Fibroblast of pulmonary artery (primary cell): Measurements from ENCODE around the gene LHFPL6.
"Not testable (repeated sequence)": the region's sequence is repeated elsewhere in the genome, so short reads cannot be mapped to it uniquely, and the experiment has no call there.

Experiments used
- DNase-seq: peaks from one replicate; pipeline ENCODE4 v3.0.0-alpha.2; 2010; ENCODE audit warnings: low read depth
- H3K4me3 ChIP-seq: replicated peaks from 2 replicates; pipeline ENCODE4 v1.5.1; 2011; ENCODE audit warnings: low read depth, mild to moderate bottlenecking, control low read depth, low read length, moderate library complexity
- TF ChIP-seq, protein P1 (sequence below): IDR thresholded peaks from 2 replicates; pipeline ENCODE4 v1.5.1; 2011; ENCODE audit warnings: mild to moderate bottlenecking, control low read depth, low read length, inconsistent platforms; ENCODE audit errors: missing control alignments

Gene LHFPL6

DNA sequence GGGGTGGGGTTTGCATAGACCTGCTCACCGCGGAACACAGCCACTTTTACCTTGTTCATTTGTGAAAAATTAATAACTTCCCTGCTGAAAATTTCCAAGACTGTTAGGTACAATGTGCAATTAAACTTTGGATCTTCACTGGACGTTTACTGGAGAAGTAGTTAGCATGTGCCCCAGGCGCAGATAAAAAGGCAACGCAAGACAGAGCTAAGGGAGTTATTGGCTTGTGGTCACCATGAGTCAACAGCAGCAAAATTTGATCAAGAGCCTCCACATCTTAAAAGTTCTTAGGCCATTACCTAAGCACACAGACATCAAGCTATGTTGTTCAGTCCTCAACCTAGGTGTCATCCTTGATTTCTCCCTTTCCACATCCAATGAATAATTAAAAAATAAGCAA is 257.0 kb downstream of the LHFPL6 start:
- TF ChIP-seq, protein P1, sequence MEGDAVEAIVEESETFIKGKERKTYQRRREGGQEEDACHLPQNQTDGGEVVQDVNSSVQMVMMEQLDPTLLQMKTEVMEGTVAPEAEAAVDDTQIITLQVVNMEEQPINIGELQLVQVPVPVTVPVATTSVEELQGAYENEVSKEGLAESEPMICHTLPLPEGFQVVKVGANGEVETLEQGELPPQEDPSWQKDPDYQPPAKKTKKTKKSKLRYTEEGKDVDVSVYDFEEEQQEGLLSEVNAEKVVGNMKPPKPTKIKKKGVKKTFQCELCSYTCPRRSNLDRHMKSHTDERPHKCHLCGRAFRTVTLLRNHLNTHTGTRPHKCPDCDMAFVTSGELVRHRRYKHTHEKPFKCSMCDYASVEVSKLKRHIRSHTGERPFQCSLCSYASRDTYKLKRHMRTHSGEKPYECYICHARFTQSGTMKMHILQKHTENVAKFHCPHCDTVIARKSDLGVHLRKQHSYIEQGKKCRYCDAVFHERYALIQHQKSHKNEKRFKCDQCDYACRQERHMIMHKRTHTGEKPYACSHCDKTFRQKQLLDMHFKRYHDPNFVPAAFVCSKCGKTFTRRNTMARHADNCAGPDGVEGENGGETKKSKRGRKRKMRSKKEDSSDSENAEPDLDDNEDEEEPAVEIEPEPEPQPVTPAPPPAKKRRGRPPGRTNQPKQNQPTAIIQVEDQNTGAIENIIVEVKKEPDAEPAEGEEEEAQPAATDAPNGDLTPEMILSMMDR = no peak
- H3K4me3 ChIP-seq = no peak overlapping the region
- DNase-seq = no peak

DNA sequence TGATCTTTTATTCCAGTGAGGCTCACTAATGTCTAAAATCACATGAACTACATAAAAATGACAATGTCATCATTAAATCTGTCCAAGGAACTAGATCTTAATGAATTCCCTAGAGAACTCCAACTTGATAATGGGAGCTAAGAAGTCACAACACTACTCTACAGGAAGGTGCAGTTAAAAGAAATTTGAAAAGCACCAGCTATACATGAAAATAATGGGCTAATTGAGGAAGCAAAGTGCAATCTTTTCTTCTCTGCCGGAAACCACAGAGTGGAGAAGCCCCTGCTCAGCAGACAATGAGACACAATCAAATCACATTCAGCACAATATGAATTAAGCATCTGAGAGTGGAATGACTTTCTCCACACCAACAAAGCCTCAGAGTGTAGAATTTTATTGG is 261.7 kb downstream of the LHFPL6 start:
- TF ChIP-seq, protein P1 = no peak
- no peak overlapping the region for H3K4me3 ChIP-seq
- no peak for DNase-seq

DNA sequence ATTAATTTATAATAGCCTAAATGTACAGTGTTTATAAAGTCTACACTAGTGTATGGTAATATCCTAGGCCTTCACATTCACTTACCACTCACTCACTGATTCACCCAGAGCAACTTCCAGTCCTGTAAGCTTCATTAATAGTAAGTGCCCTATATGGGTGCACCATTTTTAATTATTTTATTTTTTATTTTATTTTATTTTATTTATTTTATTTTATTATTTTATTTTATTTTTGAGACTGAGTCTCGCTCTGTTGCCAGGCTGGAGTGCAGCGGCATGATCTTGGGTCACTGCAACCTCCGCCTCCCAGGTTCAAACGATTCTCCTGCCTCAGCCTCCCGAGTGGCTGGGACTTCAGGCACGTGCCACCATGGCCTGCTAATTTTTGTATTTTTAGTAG is 264.9 kb downstream of the LHFPL6 start:
- H3K4me3 ChIP-seq, DNase-seq: not testable (repeated sequence)

DNA sequence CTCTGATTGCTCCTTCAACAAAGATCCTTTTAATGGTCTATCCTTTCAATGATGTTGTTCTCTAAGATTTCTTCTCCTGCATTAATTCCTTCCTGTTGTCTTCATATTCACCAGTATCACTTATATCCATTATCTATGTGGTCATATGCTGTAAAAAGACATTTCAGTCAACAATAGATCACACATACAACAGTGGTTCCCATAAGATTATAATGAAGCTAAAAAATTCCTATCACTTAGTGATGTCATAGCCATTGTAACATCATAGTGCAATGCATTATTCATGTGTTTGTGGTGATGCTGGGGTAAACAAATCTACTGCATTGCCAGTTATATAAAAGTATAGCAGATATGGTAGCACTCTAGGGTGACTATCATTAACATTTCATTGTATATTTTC is 266.1 kb downstream of the LHFPL6 start:
- H3K4me3 ChIP-seq = no peak overlapping the region
- TF ChIP-seq, protein P1 = no peak
- DNase-seq = no peak

DNA sequence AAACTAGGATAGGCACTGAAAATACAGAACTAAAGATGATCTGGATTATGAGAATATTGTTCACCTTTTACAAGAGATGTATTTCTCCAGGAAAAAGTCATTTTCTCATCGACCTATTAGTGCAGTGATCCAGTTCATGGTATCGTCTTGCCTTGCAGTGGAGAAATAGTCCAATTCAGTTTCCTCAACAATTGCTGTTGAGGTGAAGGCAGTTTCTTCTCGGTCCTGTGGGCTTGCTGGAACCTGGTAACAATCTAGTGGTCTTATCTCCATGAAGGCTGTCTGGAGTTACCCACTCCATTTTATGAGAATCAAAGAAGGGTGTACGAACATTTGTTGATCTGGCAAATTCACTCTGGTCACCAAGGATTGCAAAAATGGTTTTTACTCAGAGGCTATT is 266.8 kb downstream of the LHFPL6 start:
- TF ChIP-seq, protein P1 = no peak
- no peak for DNase-seq
- H3K4me3 ChIP-seq = no peak overlapping the region

DNA sequence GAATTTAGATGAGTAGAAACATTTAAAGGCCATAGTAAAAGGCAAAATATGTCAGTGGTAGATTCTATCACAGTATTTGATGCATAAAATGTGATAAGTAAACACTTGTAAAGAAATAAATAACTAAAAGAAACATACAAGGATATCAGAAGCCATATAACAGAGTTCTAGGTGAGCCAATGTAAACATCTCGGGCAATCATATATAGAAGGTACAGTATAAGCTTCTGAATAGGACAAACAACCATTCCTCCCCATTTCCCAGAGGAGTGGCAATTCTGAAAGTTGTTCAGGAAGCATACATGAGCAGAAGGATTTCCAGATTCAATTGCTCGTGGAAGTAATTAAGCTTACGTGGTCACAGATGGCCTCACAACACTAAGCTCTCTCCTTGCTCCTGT is 267.3 kb downstream of the LHFPL6 start:
- no peak overlapping the region for H3K4me3 ChIP-seq
- TF ChIP-seq, protein P1 = no peak
- no peak for DNase-seq

DNA sequence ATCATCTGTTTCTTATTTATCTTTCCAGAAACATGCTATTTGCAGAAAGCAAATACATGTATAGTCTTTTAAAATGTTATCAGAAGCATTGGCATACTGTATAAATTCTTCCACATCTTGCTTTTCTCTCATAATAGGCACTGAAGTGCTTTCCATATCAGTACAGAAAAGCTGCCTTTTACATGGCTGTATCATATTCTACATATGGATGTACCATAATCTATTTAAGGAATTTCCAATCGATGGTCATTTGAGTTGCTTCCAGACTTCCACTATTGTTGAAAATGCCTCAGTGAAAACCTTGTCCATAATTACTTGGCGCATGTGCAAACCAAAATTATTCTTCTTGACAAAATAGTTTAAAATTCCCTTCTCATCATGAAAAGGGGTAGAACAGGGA is 272.5 kb downstream of the LHFPL6 start:
- TF ChIP-seq, protein P1 = no peak
- no peak for DNase-seq
- H3K4me3 ChIP-seq = no peak overlapping the region

DNA sequence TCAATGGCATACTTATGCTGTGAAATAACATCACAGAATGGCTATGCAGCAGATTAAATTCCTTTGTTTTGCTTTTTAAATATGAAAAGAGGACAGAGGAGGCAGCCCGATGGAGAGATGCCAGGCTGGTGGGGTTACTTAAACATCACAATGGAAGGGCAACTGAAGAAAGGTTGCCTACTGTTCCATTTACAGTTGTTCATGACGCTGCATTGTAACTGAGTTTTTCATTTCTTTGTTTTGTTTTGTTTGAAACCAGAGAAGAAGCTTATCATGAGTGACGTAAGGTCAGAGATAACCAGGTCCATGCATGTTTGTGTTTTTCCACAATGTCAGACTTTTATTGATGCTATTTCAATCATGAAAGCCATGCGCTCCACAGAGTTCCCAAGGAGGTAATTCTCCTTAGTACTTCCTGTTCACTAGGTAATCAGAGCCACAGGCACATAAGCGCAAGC is 273.8 kb downstream of the LHFPL6 start:
- DNase-seq = peak; percentile 51
- TF ChIP-seq, protein P1 = no peak
- no peak overlapping the region for H3K4me3 ChIP-seq
